Measurements from ENCODE around the gene COL18A1.
"Not testable (repeated sequence)": the region's sequence is repeated elsewhere in the genome, so short reads cannot be mapped to it uniquely, and the experiment has no call there.

Gene COL18A1

GRCh38 chr21:45560106-45561021 lies 155.4 kb downstream of the COL18A1 start:
- DNase-seq (ENCODE audit: low spot score): no peak

- DNase-seq (ENCODE audit: low spot score): not testable (repeated sequence)
Observed at GRCh38 chr21:45561241-45561640, 156.3 kb downstream of the COL18A1 start.

GRCh38 chr21:45562402-45562801 lies 157.4 kb downstream of the COL18A1 start:
- no peak for DNase-seq (ENCODE audit: low spot score)

- no peak for DNase-seq (ENCODE audit: low spot score)
Observed at GRCh38 chr21:45562965-45563364, 158.0 kb downstream of the COL18A1 start.

Data from GM03348 (cell line).